OCI-LY3 (cell line): Measurements from ENCODE around the gene TAL1.

Source experiments
- CTCF ChIP-seq: fragments of 200-600, 300-600 bp; sonication (generic); IDR thresholded peaks from 2 replicates; pipeline ENCODE4 v1.5.1; 2014; ENCODE audit warnings: antibody characterized with exemption, low read length, low read depth
- EZH2phosphoT487 ChIP-seq: fragments of 200-600 bp; shearing (Covaris generic); IDR thresholded peaks from 2 replicates; pipeline ENCODE4 v1.6.1; 2018; ENCODE audit warnings: antibody characterized with exemption, mixed run types, low read depth

- no peak for TF ChIP-seq CTCF
- TF ChIP-seq EZH2phosphoT487, result no peak
Measured at GRCh38 chr1:47229886-47230691, 1.9 kb downstream of the TAL1 start.
